ENCODE measurements around the gene SRC. TPM values are rescaled to one million over a fixed set of nuclear protein-coding genes. Genes with fewer than 3 reads are reported as not detected.

SRC gene
- total RNA-seq, 4 donors from 2014 or later: 87.0 to 155 (median 130) TPM

DNA sequence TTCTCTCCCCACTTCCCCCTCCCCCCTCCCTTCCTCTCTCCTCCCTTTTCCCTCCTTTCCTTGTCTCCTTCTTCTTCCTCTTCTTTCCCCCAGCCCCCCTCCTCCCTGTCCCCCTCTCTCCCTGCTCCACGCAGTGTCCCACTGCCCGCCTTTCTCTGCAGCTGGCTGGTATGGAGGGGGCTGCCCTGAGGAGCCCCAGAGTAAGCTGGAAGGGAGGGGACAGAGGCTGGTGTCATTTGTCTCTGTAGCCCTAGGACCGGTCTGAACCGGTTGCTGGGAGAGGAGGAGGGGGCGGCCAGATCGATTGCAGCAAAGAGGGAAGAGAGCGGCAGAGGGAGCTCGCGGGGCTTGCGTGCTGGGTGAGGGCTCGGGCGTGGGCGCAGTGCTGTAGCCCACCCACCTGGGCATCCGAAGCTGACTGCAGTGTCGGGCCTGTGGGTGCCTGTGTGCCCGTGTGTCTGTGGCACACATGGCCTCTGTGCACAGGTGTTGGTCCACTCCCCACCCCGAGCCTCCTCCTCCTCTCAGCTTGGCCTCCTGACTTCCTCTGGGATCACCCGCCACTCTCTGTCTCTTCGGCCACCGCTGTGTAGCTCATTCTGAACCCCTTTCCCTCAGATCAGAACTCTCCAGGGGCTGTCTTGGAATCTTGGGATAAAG lies 50.6 kb downstream of the SRC start:
- in situ Hi-C loops (cut with MboI; ENCODE audit: low pct_ligation_motif_present in 1 of 4, low pct_unique_long_range_greater_than_20kb in 1 of 4, low sequenced_read_pairs in 3 of 4) (loop anchor here in 2 of 4 donors (10.0 to 25.0 kb wide), 2 partner anchors 118 to 141 kb away; partner anchors contain the start of gene BLCAP (in 1 of the 2)), intact Hi-C loops (cut with DNase I; ENCODE audit: low total_unique reads) (loop anchor here (5.0 kb wide), 1 partner anchor 119 kb away; no protein-coding TSS in a partner anchor)
- DNase-seq: no peak
- TF ChIP-seq POLR2AphosphoS5 (IDR thresholded peaks at IDR 0.05) (no peak), POLR2A (IDR thresholded peaks at IDR 0.05) (no peak), CTCF (IDR thresholded peaks at IDR 0.05) (no peak), EP300 (IDR thresholded peaks at IDR 0.05; ENCODE audit: low read depth) (no peak)
- no peaks in the 10 kb centered on the region for H3K27me3 ChIP-seq
- WGBS, 2 donors (ENCODE audit: low coverage in 1 of 2): 80% methylated on average over 20 of the region's 20 CpGs; no CpG with 5 or more reads in 1 of the 2 donors
- H3K36me3 ChIP-seq: peaks cover 0 to 19% (median 5%) of the 10 kb centered on the region in 4 donors
- no peak overlapping the region for H3K4me3 ChIP-seq
- no peaks in the 10 kb centered on the region for H3K9me3 ChIP-seq
- H3K27ac ChIP-seq: no peak overlapping the region
- peaks cover 0 to 5% (median 0%) of the 10 kb centered on the region in 4 donors for H3K4me1 ChIP-seq

DNA sequence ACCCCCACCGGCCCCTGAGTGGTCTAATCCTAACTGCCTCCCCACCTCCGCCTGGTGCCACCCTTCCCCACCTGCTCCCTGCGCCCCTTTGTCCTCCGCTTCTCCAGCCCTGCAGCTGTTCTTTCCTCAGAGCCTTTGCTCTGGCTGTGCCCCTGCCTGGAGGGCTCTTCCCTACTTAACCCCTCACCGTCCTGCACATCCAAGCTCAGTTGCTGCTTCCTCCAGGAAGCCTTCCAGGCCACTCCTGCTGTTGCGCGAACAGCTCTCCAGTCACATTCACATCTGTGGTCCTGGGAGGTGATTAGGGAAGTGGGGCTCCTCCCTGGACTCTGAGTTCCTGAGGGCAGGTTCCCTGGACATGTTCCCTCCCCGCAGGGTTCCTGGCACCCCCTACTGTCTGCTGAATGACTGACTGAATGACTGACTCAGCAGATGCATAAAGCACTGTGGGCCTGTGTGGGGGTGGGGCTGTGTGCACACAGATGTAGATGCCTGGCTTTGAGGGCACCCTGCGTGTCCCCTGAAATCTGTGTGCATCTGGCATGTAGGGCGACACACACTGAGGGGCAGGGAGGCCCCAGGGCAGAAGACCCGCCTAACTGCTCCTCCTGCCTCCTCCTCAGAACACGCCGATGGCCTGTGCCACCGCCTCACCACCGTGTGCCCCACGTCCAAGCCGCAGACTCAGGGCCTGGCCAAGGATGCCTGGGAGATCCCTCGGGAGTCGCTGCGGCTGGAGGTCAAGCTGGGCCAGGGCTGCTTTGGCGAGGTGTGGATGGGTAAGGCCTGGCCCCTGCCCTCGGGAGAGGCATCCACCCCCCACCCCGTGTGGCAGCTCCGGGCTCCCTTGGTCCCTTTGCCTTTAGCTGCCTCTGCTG lies 51.4 kb downstream of the SRC start:
- WGBS, 2 donors (ENCODE audit: low coverage in 1 of 2): 93% methylated on average over 21 of the region's 24 CpGs; no CpG with 5 or more reads in 1 of the 2 donors
- no peak overlapping the region for H3K27ac ChIP-seq
- H3K36me3 ChIP-seq: peaks cover 0 to 19% (median 5%) of the 10 kb centered on the region in 4 donors
- no peak overlapping the region for H3K4me3 ChIP-seq
- H3K27me3 ChIP-seq: no peaks in the 10 kb centered on the region
- in situ Hi-C loops (cut with MboI; ENCODE audit: low pct_ligation_motif_present in 1 of 4, low pct_unique_long_range_greater_than_20kb in 1 of 4, low sequenced_read_pairs in 3 of 4): loop anchor here in 2 of 4 donors (10.0 to 25.0 kb wide), 2 partner anchors 117 to 140 kb away; partner anchors contain the start of gene BLCAP (in 1 of the 2)
- no peak for TF ChIP-seq POLR2AphosphoS5 (IDR thresholded peaks at IDR 0.05)
- TF ChIP-seq POLR2A (IDR thresholded peaks at IDR 0.05): no peak
- no peak for TF ChIP-seq EP300 (IDR thresholded peaks at IDR 0.05; ENCODE audit: low read depth)
- no peak for TF ChIP-seq CTCF (IDR thresholded peaks at IDR 0.05)
- no peak for DNase-seq
- peaks cover 0 to 5% (median 0%) of the 10 kb centered on the region in 4 donors for H3K4me1 ChIP-seq
- intact Hi-C loops (cut with DNase I; ENCODE audit: low total_unique reads): loop anchor here (5.0 kb wide), 1 partner anchor 120 kb away; no protein-coding TSS in a partner anchor
- no peaks in the 10 kb centered on the region for H3K9me3 ChIP-seq

- in situ Hi-C loops (cut with MboI; ENCODE audit: low pct_ligation_motif_present in 1 of 4, low pct_unique_long_range_greater_than_20kb in 1 of 4, low sequenced_read_pairs in 3 of 4) (loop anchor here in 2 of 4 donors (10.0 to 25.0 kb wide), 2 partner anchors 117 to 139 kb away; partner anchors contain the start of gene BLCAP (in 1 of the 2)), intact Hi-C loops (cut with DNase I; ENCODE audit: low total_unique reads) (loop anchor here (5.0 kb wide), 1 partner anchor 121 kb away; no protein-coding TSS in a partner anchor)
- Histone ChIP-seq H3K9me3 (no peaks in the 10 kb centered on the region), H3K36me3 (peaks cover 0 to 19% (median 5%) of the 10 kb centered on the region in 4 donors), H3K27me3 (no peaks in the 10 kb centered on the region), H3K4me3 (no peak overlapping the region), H3K27ac (no peak overlapping the region), H3K4me1 (peaks cover 0 to 5% (median 0%) of the 10 kb centered on the region in 4 donors)
- WGBS, 2 donors (ENCODE audit: low coverage in 1 of 2): 82 to 87% methylated on average over 3 to 27 of the region's 30 CpGs
- TF ChIP-seq CTCF (IDR thresholded peaks at IDR 0.05) (no peak), EP300 (IDR thresholded peaks at IDR 0.05; ENCODE audit: low read depth) (no peak), POLR2A (IDR thresholded peaks at IDR 0.05) (no peak), POLR2AphosphoS5 (IDR thresholded peaks at IDR 0.05) (no peak)
- no peak for DNase-seq
Observed at GRCh38 chr20:37397954-37398749, 52.2 kb downstream of the SRC start.
